Adrenal gland (tissue), 12 donors: ENCODE data around the gene OPCML. TPM values are rescaled to one million over a fixed set of nuclear protein-coding genes. Genes with fewer than 3 reads are reported as not detected.

Experiments used
- DNase-seq, 7 donors: peaks; one replicate each; pipeline ENCODE4 v3.0.0-alpha.2; 2019 to 2020
- H3K27ac ChIP-seq, 5 donors: fragments of 200-600 bp; sonication (generic) in 4 of 5; 1 replicate in 3 of 5; 2 replicates in 2 of 5; pipeline versions ENCODE4 v1.5.1 to v1.8.0; 2016 to 2020; ENCODE audit warnings: mild to moderate bottlenecking in 1 of 5
- H3K27me3 ChIP-seq: fragments of 200-600 bp; 2 replicates; pipeline ENCODE4 v1.8.0; 2021
- H3K36me3 ChIP-seq, 2 donors: fragments of 200-600 bp; replicated peaks in 1 of 2; 1 replicate in 1 of 2; 2 replicates in 1 of 2; pipeline versions ENCODE4 v1.5.1 to v1.8.0; 2018 to 2022
- H3K4me1 ChIP-seq, 2 donors: fragments of 200-600 bp; replicated peaks in 1 of 2; 1 replicate in 1 of 2; 2 replicates in 1 of 2; pipeline versions ENCODE4 v1.5.1 to v1.8.0; 2018 to 2021
- H3K4me3 ChIP-seq, 4 donors: fragments of 200-600 bp; sonication (generic) in 3 of 4; one replicate each; pipeline ENCODE4 v1.5.1; 2016 to 2018
- H3K9me3 ChIP-seq, 3 donors: fragments of 200-600 bp; sonication (generic) in 1 of 3; replicated peaks in 1 of 3; 1 replicate in 2 of 3; 2 replicates in 1 of 3; pipeline versions ENCODE4 v1.5.1 to v1.8.0; 2016 to 2021
- POLR2A ChIP-seq, 2 donors: fragments of 450-650 bp; IDR thresholded peaks; one replicate each; pipeline ENCODE4 v1.6.1; 2017; ENCODE audit warnings: antibody characterized with exemption in 2 of 2, mild to moderate bottlenecking in 2 of 2, moderate library complexity in 1 of 2
- WGBS, 4 donors: extraction: QIAGEN DNeasy Blood & Tissue Kit in 2 of 4; methylation state at CpG; one replicate each; pipeline versions ENCODE4 v1.1.5 to v1.1.7; 2013 to 2017; 5-methylcytosine and 5-hydroxymethylcytosine counted together
- intact Hi-C, 2 donors: fragments of 100-400 bp; cut with DNase I; formaldehyde crosslinking; loops; one replicate each; pipeline versions ENCODE4 v1.14.1 to v1.15.0; 2022 to 2023
- polyA plus RNA-seq, 3 donors: library from polyadenylated mRNA; stranded (reverse); fragments of 200-250 nt in 2 of 3; fragments of 350-450 nt in 1 of 3; fragmentation: Illumina TruSeq in 1 of 3; extraction: RNeasy Lipid Tissue Mini Kit (QIAGEN cat#74804) in 1 of 3; gene quantifications; one replicate each; pipeline ENCODE4 v1.2.3, GENCODE V29; 2013 to 2014
- total RNA-seq, 9 donors: library from RNA; depleted of rRNA in 4 of 9; stranded (reverse); fragments of >200 nt in 4 of 9; fragments of 120-200 nt in 1 of 9; fragmentation: NEBNext Ultra II Directional in 1 of 9; extraction: Animal tissue kit (Norgen Biotek cat#: 25700) in 1 of 9; gene quantifications; one replicate each; pipeline versions ENCODE4 v1.1.0 to v1.2.4, GENCODE V29; 2013 to 2023
- TF ChIP-seq, protein P1 (sequence below), 6 experiments: fragments of 450-650 bp in 4 of 6; fragments of 200-600 bp in 2 of 6; sonication (generic) in 1 of 6; IDR thresholded peaks; 1 replicate in 5 of 6; 2 replicates in 1 of 6; pipeline versions ENCODE4 v1.5.1 to v1.8.0; 2016 to 2021; ENCODE audit warnings: antibody characterized with exemption in 6 of 6, mild to moderate bottlenecking in 2 of 6, moderate library complexity in 1 of 6
- donor health status: healthy with polysubstance abuse.
- donor health status: Bipolar disorder and iron deficiency.
- donor health status: DM: yes; HTN: yes; CAD: no.
- donor health status: DM: no; HTN: no; CAD: no.
- donor health status: DM: no; HTN: no; CAD: no.
- donor health status: DM: yes; HTN: yes; CAD: no.

OPCML gene
- total and polyA plus RNA-seq, 12 donors = 0.10 to 5.5 (median 0.72) TPM; not detected in 5

DNA sequence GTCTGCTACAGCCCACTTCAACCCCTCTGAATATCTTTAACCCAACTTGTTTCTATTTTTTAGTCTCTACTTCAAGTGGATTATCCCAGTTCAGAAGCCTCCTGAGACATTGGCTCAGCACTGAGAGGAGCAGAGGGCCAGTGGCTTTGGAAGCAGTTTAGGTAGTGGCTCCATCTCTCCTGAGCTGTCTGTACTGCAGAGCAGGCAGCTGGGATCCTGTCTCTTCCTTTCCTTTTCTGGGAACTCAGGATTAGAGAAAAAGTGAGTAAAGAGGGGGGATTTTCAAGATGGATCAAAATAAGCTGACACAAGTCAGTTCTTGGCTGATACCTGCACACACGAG is 512.0 kb downstream of the OPCML start:
- intact Hi-C loops = no loop called here
- Histone ChIP-seq H3K36me3 (no peaks in the 10 kb centered on the region), H3K27me3 (no peaks in the 10 kb centered on the region), H3K4me1 (no peaks in the 10 kb centered on the region), H3K4me3 (no peak overlapping the region), H3K9me3 (no peaks in the 10 kb centered on the region), H3K27ac (no peak overlapping the region)
- TF ChIP-seq POLR2A (IDR thresholded peaks at IDR 0.05) = no peak
- WGBS, 4 donors = 50 to 68% (median 58%) methylated on average over 1 of the region's 1 CpG
- DNase-seq = no peak

DNA sequence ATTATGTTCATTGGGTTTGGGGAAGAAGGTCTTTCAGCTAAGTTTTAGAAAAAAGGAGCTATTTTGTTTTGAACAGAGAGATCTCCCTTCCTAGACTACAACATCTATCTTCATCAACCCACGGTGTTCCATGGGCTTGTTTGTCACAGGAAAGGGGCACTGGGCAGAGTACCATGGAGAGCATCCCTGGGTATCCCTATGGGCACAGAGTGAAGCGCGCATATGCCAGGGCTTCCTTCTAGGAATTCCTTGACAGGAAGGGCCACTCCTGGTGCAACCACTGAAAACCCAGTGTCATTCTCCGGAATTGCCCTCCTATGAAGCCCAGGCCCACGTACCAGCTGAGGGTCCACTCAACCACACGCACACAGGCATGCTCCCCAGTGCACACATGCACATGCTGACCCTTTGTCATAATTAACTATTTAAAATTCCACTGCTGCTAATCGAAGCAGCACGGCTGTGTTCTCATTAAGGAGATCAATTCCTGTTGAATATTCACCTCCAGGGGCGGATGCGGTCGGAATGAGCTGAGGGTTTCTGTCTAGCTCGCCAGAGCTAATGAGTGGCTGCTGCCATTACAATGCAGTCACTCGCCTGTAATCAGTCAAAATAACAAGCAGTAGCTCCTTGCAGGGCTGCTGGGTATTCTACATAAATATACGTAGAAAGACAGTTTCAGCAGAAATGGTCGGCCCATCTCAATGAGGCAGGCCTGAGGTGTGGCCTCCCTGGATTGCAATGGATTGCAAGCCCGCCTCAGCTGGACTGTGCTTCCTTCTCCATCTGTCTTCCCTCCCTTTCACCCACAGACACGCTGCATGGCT is 512.5 kb downstream of the OPCML start:
- DNase-seq = no peak
- intact Hi-C loops = no loop called here
- TF ChIP-seq, protein P1, sequence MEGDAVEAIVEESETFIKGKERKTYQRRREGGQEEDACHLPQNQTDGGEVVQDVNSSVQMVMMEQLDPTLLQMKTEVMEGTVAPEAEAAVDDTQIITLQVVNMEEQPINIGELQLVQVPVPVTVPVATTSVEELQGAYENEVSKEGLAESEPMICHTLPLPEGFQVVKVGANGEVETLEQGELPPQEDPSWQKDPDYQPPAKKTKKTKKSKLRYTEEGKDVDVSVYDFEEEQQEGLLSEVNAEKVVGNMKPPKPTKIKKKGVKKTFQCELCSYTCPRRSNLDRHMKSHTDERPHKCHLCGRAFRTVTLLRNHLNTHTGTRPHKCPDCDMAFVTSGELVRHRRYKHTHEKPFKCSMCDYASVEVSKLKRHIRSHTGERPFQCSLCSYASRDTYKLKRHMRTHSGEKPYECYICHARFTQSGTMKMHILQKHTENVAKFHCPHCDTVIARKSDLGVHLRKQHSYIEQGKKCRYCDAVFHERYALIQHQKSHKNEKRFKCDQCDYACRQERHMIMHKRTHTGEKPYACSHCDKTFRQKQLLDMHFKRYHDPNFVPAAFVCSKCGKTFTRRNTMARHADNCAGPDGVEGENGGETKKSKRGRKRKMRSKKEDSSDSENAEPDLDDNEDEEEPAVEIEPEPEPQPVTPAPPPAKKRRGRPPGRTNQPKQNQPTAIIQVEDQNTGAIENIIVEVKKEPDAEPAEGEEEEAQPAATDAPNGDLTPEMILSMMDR (IDR thresholded peaks at IDR 0.05) = no peak
- TF ChIP-seq POLR2A (IDR thresholded peaks at IDR 0.05) = no peak
- Histone ChIP-seq H3K4me1 (no peaks in the 10 kb centered on the region), H3K27ac (no peak overlapping the region), H3K36me3 (no peaks in the 10 kb centered on the region), H3K4me3 (no peak overlapping the region), H3K27me3 (no peaks in the 10 kb centered on the region), H3K9me3 (no peaks in the 10 kb centered on the region)
- WGBS, 4 donors = 80 to 86% (median 84%) methylated on average over 14 to 17 of the region's 17 CpGs

DNA sequence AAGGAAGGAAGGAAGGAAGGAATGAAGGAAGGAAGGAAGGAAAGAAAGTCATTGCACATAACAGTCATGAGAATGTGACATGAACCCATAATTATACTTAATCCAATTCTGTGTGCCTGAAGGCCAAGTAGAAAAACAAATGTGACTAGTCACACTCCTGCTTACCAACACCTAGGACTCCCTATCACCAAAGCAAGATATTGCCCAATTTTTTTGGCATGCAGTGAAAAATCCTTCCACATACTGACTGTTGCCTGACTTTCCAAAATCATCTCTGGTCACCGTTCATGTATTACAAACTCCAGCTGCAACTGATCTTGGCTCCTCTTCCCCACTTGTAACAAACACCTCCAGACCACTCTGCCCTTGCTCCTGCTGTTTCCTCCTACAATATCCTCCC is 516.8 kb downstream of the OPCML start:
- no peak overlapping the region for H3K27ac ChIP-seq
- TF ChIP-seq, protein P1 (IDR thresholded peaks at IDR 0.05) = no peak
- no peak for TF ChIP-seq POLR2A (IDR thresholded peaks at IDR 0.05)
- H3K9me3 ChIP-seq = no peaks in the 10 kb centered on the region
- 71 to 84% (median 79%) methylated on average over 1 of the region's 1 CpG for WGBS, 4 donors
- H3K27me3 ChIP-seq = no peaks in the 10 kb centered on the region
- intact Hi-C loops = no loop called here
- no peak overlapping the region for H3K4me3 ChIP-seq
- no peaks in the 10 kb centered on the region for H3K4me1 ChIP-seq
- no peaks in the 10 kb centered on the region for H3K36me3 ChIP-seq
- DNase-seq = no peak

DNA sequence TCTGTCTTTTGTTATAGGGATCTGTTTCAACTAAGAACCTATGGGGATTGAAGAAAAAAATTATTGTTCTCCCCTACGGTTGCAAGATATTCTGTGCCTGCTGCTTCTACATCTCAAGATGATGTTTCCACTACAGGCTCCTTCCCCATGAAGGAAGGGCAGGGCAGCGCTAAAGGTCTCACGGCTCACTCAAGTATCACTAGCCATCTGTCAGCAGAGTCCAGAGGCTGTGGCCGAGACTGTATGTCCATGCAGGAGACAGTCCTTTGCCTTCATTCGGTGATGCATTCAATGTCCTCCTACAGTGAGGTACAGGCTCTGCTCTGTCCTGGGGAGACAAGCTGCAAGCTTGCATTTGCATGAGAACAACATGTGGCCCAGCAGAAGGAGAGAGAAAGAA is 518.0 kb downstream of the OPCML start:
- Histone ChIP-seq H3K36me3 (no peaks in the 10 kb centered on the region), H3K4me3 (no peak overlapping the region), H3K27me3 (no peaks in the 10 kb centered on the region), H3K27ac (no peak overlapping the region), H3K9me3 (no peaks in the 10 kb centered on the region), H3K4me1 (no peaks in the 10 kb centered on the region)
- no peak for DNase-seq
- intact Hi-C loops = no loop called here
- TF ChIP-seq, protein P1 (IDR thresholded peaks at IDR 0.05) = no peak
- 82 to 84% (median 83%) methylated on average over 5 of the region's 5 CpGs for WGBS, 4 donors

DNA sequence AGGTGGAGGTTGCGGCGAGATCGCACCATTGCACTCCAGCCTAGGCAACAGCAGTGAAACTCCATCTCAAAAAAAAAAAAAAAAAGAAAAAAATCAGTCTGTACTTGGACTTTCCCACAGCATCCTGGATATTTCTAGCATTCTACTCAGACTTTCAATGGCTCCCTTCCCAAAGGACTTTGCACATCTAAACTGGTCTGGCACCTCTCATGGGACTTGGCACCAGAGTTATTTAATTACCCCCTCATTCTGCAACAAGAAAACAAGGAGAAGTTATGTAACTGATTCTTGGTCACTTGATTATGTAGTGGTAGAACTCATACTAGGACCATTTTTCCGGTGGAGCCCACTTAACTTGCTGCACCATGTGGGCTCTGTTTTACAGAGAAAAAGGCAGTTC is 519.5 kb downstream of the OPCML start:
- 85 to 98% (median 95%) methylated on average over 4 of the region's 4 CpGs for WGBS, 4 donors
- H3K27me3 ChIP-seq = no peaks in the 10 kb centered on the region
- H3K9me3 ChIP-seq = no peaks in the 10 kb centered on the region
- intact Hi-C loops = no loop called here
- H3K4me3 ChIP-seq = no peak overlapping the region
- no peaks in the 10 kb centered on the region for H3K4me1 ChIP-seq
- no peak overlapping the region for H3K27ac ChIP-seq
- no peak for TF ChIP-seq POLR2A (IDR thresholded peaks at IDR 0.05)
- TF ChIP-seq, protein P1 (IDR thresholded peaks at IDR 0.05) = no peak
- DNase-seq = no peak
- H3K36me3 ChIP-seq = no peaks in the 10 kb centered on the region
